ENCODE measurements around the gene LNX1.

DNA sequence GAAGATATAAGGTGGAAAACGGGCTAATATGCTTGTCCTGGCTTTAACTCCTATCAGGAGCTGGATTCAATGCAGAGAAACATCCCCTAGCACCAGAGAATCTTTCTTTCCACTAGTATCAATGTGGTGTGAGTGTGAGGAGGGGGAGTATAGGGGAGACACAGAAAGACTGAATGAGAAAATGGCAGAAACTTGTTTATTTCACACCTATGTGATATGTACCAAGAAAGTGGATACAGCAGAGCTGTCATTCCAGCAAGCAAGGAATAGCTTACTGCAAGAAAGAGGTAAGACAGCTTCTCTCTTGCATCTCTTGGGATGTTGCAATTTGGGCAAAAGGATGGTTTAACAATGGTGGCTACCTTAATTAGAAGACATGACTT lies 105.6 kb downstream of the LNX1 start:
- TF ChIP-seq, protein P1, sequence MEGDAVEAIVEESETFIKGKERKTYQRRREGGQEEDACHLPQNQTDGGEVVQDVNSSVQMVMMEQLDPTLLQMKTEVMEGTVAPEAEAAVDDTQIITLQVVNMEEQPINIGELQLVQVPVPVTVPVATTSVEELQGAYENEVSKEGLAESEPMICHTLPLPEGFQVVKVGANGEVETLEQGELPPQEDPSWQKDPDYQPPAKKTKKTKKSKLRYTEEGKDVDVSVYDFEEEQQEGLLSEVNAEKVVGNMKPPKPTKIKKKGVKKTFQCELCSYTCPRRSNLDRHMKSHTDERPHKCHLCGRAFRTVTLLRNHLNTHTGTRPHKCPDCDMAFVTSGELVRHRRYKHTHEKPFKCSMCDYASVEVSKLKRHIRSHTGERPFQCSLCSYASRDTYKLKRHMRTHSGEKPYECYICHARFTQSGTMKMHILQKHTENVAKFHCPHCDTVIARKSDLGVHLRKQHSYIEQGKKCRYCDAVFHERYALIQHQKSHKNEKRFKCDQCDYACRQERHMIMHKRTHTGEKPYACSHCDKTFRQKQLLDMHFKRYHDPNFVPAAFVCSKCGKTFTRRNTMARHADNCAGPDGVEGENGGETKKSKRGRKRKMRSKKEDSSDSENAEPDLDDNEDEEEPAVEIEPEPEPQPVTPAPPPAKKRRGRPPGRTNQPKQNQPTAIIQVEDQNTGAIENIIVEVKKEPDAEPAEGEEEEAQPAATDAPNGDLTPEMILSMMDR (conservative IDR thresholded peaks at IDR 0.05; ENCODE audit: low read length) = no peak
- no peak for TF ChIP-seq EZH2phosphoT487 (IDR thresholded peaks at IDR 0.05; ENCODE audit: borderline replicate concordance, low read depth, low read length)

Data from OCI-LY7 (cell line).